IPS-18c (cell line): ENCODE measurements around the gene TUBAL3.

Source experiments
- H3K4me3 ChIP-seq: 2 replicates; pipeline ENCODE4 v1.7.0; 2013; ENCODE audit warnings: low read depth, mild to moderate bottlenecking, low read length, moderate library complexity; ENCODE audit not compliant: insufficient read depth
- H3K9me3 ChIP-seq: one replicate; pipeline ENCODE4 v1.6.1; 2013; ENCODE audit warnings: mild to moderate bottlenecking, low read length, moderate library complexity; ENCODE audit not compliant: control insufficient read depth, insufficient read depth

Gene TUBAL3

GRCh38 chr10:5364374-5364773 is 40.3 kb downstream of the TUBAL3 start:
- Histone ChIP-seq H3K4me3 (no peak overlapping the region), H3K9me3 (peaks cover 5% of the 10 kb centered on the region)

GRCh38 chr10:5362873-5363272 is 41.8 kb downstream of the TUBAL3 start:
- peaks cover 5% of the 10 kb centered on the region for H3K9me3 ChIP-seq
- no peak overlapping the region for H3K4me3 ChIP-seq

- peaks cover 5% of the 10 kb centered on the region for H3K9me3 ChIP-seq
- H3K4me3 ChIP-seq, result no peak overlapping the region
These were observed 42.7 kb downstream of the TUBAL3 start for GRCh38 chr10:5361966-5362365.

- Histone ChIP-seq H3K9me3 (peaks cover 5% of the 10 kb centered on the region), H3K4me3 (no peak overlapping the region)
These were observed 44.2 kb downstream of the TUBAL3 start for GRCh38 chr10:5360318-5360915.

GRCh38 chr10:5356302-5356763 is 48.3 kb downstream of the TUBAL3 start:
- Histone ChIP-seq H3K4me3 (no peak overlapping the region), H3K9me3 (no peaks in the 10 kb centered on the region)

- H3K9me3 ChIP-seq, result no peaks in the 10 kb centered on the region
- no peak overlapping the region for H3K4me3 ChIP-seq
These were observed 48.9 kb downstream of the TUBAL3 start for GRCh38 chr10:5355594-5356301.

- Histone ChIP-seq H3K9me3 (no peaks in the 10 kb centered on the region), H3K4me3 (no peak overlapping the region)
These were observed 50.6 kb downstream of the TUBAL3 start for GRCh38 chr10:5354068-5354467.

GRCh38 chr10:5349362-5349761 is 55.3 kb downstream of the TUBAL3 start:
- Histone ChIP-seq H3K4me3 (no peak overlapping the region), H3K9me3 (no peaks in the 10 kb centered on the region)

GRCh38 chr10:5346881-5347280 is 57.7 kb downstream of the TUBAL3 start:
- no peaks in the 10 kb centered on the region for H3K9me3 ChIP-seq
- no peak overlapping the region for H3K4me3 ChIP-seq

GRCh38 chr10:5344746-5345145 is 59.9 kb downstream of the TUBAL3 start:
- Histone ChIP-seq H3K9me3 (no peaks in the 10 kb centered on the region), H3K4me3 (no peak overlapping the region)

GRCh38 chr10:5343979-5344378 is 60.6 kb downstream of the TUBAL3 start:
- H3K9me3 ChIP-seq, result no peaks in the 10 kb centered on the region
- no peak overlapping the region for H3K4me3 ChIP-seq

GRCh38 chr10:5343561-5343960 is 61.1 kb downstream of the TUBAL3 start:
- H3K9me3 ChIP-seq, result no peaks in the 10 kb centered on the region
- no peak overlapping the region for H3K4me3 ChIP-seq
